Dermis lymphatic vessel endothelial cell (primary cell): ENCODE results near the gene VCX3A. TPM values are rescaled to one million over a fixed set of nuclear protein-coding genes. Genes with fewer than 3 reads are reported as not detected.

Source experiments
- total RNA-seq: library from RNA; depleted of rRNA; stranded (reverse); fragments of >200 nt; gene quantifications from 2 replicates; pipeline ENCODE4 v1.2.1, GENCODE V29; 2014

The VCX3A gene
- not detected in 2 replicates for total RNA-seq

DNA sequence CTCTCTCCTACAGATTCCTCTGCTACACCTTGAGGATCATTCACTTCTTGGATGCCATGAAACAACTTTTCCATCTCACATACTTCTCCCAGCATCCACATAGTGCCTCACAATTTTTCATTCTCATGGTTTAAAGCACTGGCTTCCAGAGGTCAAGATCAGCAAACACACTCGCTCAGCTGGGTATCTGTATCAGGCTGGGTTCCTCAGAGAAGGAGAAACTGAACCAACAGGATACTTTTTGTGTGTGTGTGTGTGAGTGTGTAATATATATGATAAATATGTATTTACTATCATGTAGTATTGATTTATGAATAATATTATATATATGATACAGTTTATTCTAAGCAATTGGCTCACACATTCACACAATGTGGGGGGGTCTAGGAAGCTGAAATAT, at the start of gene VCX3A:
Gene VCX3A, minus strand, starts transcription at position 101 of the 400 bp plus-strand sequence. CDS start 621 bp downstream, outside the sequence.

